Fibroblast of lung (primary cell): Measurements from ENCODE around the gene TRRAP. TPM values are rescaled to one million over a fixed set of nuclear protein-coding genes. Genes with fewer than 3 reads are reported as not detected.

ENCODE experiments used
- DNase-seq, 2 donors: peaks; one replicate each; pipeline versions ENCODE4 v3.0.0 to v3.0.0-alpha.2; 2010; ENCODE audit warnings: low read depth in 2 of 2
- H2AFZ ChIP-seq: 2 replicates; pipeline ENCODE4 v1.5.1; 2012; ENCODE audit warnings: low read length, control low read depth, inconsistent platforms
- H3K27ac ChIP-seq: 2 replicates; pipeline ENCODE4 v1.5.1; 2011; ENCODE audit warnings: low read length, control low read depth; ENCODE audit not compliant: insufficient read depth
- H3K27me3 ChIP-seq: 2 replicates; pipeline ENCODE4 v1.5.1; 2011; ENCODE audit warnings: mild to moderate bottlenecking, low read length; ENCODE audit not compliant: control insufficient read depth, insufficient read depth
- H3K36me3 ChIP-seq: 2 replicates; pipeline ENCODE4 v1.5.1; 2011; ENCODE audit warnings: low read length; ENCODE audit not compliant: control insufficient read depth, insufficient read depth
- H3K4me1 ChIP-seq: 2 replicates; pipeline ENCODE4 v1.5.1; 2011; ENCODE audit warnings: low read length; ENCODE audit not compliant: control insufficient read depth, insufficient read depth; ENCODE audit errors: extremely low read depth
- H3K4me2 ChIP-seq: 2 replicates; pipeline ENCODE4 v1.5.1; 2011; ENCODE audit warnings: low read length, control low read depth; ENCODE audit not compliant: insufficient read depth; ENCODE audit errors: extremely low read depth
- H3K4me3 ChIP-seq, 4 experiments: fragments of 200-600 bp in 1 of 4; sonication (generic) in 1 of 4; replicated peaks in 1 of 4; 2 replicates each; pipeline ENCODE4 v1.5.1; 2011 to 2016; ENCODE audit warnings: low read length in 4 of 4, low read depth in 3 of 4, mild to moderate bottlenecking in 3 of 4, control low read depth in 2 of 4, inconsistent platforms in 1 of 4, mixed read lengths in 1 of 4; ENCODE audit not compliant: insufficient read depth in 1 of 4; ENCODE audit errors: control extremely low read depth in 1 of 4
- H3K79me2 ChIP-seq: 2 replicates; pipeline ENCODE4 v1.5.1; 2012; ENCODE audit warnings: mild to moderate bottlenecking, low read length, inconsistent platforms; ENCODE audit not compliant: control insufficient read depth, insufficient read depth
- H3K9ac ChIP-seq: 2 replicates; pipeline ENCODE4 v1.5.1; 2011; ENCODE audit warnings: mild to moderate bottlenecking, low read length, control low read depth; ENCODE audit not compliant: insufficient read depth
- H3K9me3 ChIP-seq: 2 replicates; pipeline ENCODE4 v1.5.1; 2012; ENCODE audit warnings: low read depth, low read length; ENCODE audit not compliant: control insufficient read depth, insufficient read depth
- H4K20me1 ChIP-seq: 2 replicates; pipeline ENCODE4 v1.5.1; 2011; ENCODE audit warnings: low read length; ENCODE audit not compliant: control insufficient read depth, insufficient read depth; ENCODE audit errors: extremely low read depth
- EZH2 ChIP-seq: IDR thresholded peaks from 2 replicates; pipeline ENCODE4 v1.5.1; 2012; ENCODE audit warnings: low read length, control low read depth, mild to moderate bottlenecking; ENCODE audit errors: missing control alignments
- polyA plus RNA-seq, 2 donors: library from polyadenylated mRNA; depleted of rRNA in 1 of 2; stranded (reverse) in 1 of 2; unstranded in 1 of 2; fragments of >200 nt; gene quantifications; 2 replicates each; pipeline ENCODE4 v1.2.1, GENCODE V29; 2011 to 2012; ENCODE audit warnings: missing spikeins in 1 of 2
- total RNA-seq: library from RNA; depleted of rRNA; stranded (reverse); fragments of >200 nt; gene quantifications from 2 replicates; pipeline ENCODE4 v1.2.1, GENCODE V29; 2014
- TF ChIP-seq, protein P1 (sequence below), 2 donors: IDR thresholded peaks in 1 of 2; conservative IDR thresholded peaks in 1 of 2; 1 replicate in 1 of 2; 2 replicates in 1 of 2; pipeline ENCODE4 v1.5.1; 2011 to 2012; ENCODE audit warnings: low read length in 2 of 2, control low read depth in 1 of 2, inconsistent platforms in 1 of 2, low read depth in 1 of 2, mild to moderate bottlenecking in 1 of 2

Gene TRRAP
- total and polyA plus RNA-seq, 2 donors (not counting 1 experiment from before 2014, with no cell fraction given): 11.3 to 20.6 TPM

DNA sequence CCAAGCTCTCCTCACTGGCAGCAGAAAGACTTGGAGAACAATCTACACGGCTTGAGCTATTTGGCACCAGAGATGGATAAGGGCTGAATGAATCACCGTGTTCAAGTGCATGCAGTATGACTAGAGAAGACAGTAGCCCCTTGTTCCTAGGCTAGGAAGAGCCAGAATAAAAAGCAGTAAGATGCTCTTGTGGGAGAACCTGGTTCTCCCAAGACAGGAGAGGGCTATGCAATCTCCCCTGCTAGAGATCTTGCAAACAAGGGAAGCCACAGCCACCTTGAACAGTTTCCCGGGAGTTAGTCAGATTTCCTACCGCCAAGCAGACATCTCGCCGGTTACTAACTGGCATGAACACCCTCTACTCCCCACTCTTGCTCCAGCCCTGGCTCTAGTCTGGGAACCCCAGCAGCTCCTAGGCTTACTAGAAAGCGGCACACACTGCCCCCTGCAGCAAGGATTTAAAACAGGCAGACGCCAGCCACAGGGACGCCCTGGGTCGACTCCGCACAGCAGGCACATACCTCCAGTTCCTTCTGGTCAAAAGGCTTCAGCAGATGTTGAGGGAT is 158.3 kb downstream of the TRRAP start:
- Histone ChIP-seq H3K9ac (no peak overlapping the region), H3K79me2 (no peaks in the 10 kb centered on the region), H3K4me1 (peaks cover 9% of the 10 kb centered on the region), H3K27me3 (no peaks in the 10 kb centered on the region), H2AFZ (no peak overlapping the region), H3K36me3 (peaks cover 45% of the 10 kb centered on the region), H3K4me3 (no peak overlapping the region), H3K9me3 (no peaks in the 10 kb centered on the region), H4K20me1 (no peaks in the 10 kb centered on the region), H3K4me2 (no peak overlapping the region), H3K27ac (no peak overlapping the region)
- no peak for TF ChIP-seq EZH2
- TF ChIP-seq, protein P1, sequence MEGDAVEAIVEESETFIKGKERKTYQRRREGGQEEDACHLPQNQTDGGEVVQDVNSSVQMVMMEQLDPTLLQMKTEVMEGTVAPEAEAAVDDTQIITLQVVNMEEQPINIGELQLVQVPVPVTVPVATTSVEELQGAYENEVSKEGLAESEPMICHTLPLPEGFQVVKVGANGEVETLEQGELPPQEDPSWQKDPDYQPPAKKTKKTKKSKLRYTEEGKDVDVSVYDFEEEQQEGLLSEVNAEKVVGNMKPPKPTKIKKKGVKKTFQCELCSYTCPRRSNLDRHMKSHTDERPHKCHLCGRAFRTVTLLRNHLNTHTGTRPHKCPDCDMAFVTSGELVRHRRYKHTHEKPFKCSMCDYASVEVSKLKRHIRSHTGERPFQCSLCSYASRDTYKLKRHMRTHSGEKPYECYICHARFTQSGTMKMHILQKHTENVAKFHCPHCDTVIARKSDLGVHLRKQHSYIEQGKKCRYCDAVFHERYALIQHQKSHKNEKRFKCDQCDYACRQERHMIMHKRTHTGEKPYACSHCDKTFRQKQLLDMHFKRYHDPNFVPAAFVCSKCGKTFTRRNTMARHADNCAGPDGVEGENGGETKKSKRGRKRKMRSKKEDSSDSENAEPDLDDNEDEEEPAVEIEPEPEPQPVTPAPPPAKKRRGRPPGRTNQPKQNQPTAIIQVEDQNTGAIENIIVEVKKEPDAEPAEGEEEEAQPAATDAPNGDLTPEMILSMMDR (conservative IDR thresholded peaks at IDR 0.05 in 1 of 2, IDR thresholded peaks at IDR 0.05 in 1 of 2; ENCODE audit: low read depth in 1 of 2, low read length in 2 of 2): peak; percentile 25 to 36
- DNase-seq: peak; percentile 19 to 92

DNA sequence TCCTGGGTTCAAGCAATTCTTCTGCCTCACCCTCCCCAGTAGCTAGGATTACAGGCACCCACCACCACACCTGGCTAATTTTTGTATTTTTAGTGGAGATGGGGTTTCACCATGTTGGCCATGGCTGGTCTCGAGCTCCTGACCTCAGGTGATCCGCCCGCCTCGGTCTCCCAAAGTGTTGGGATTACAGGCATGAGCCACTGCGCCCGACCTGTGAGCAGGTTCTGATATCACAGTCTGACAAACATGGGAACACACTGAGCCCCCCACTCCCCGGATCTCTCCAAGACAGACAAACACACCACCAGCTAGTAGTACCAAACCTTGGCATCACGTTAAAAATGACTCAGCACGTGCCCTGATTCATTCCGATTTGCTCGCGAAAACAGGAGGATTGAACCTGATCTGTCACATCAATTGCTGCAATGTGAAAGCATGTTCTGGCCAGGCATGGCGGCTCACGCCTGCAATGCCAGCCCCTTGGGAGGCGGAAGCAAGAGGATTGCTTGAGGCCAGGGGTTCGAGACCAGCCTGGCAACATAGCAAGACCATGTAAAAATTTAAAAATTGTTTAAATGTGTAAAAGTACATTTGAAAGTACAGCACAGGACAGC is 159.1 kb downstream of the TRRAP start:
- H3K4me3 ChIP-seq: no peak overlapping the region
- H3K9ac ChIP-seq: no peak overlapping the region
- no peaks in the 10 kb centered on the region for H3K9me3 ChIP-seq
- TF ChIP-seq, protein P1 (conservative IDR thresholded peaks at IDR 0.05 in 1 of 2, IDR thresholded peaks at IDR 0.05 in 1 of 2; ENCODE audit: low read depth in 1 of 2, low read length in 2 of 2): no peak
- TF ChIP-seq EZH2: no peak
- peak in 1 of 2 donors; percentile 21 for DNase-seq
- H4K20me1 ChIP-seq: no peaks in the 10 kb centered on the region
- peaks cover 46% of the 10 kb centered on the region for H3K36me3 ChIP-seq
- peaks cover 9% of the 10 kb centered on the region for H3K4me1 ChIP-seq
- no peaks in the 10 kb centered on the region for H3K27me3 ChIP-seq
- no peak overlapping the region for H3K4me2 ChIP-seq
- no peak overlapping the region for H2AFZ ChIP-seq
- H3K27ac ChIP-seq: no peak overlapping the region
- no peaks in the 10 kb centered on the region for H3K79me2 ChIP-seq

DNA sequence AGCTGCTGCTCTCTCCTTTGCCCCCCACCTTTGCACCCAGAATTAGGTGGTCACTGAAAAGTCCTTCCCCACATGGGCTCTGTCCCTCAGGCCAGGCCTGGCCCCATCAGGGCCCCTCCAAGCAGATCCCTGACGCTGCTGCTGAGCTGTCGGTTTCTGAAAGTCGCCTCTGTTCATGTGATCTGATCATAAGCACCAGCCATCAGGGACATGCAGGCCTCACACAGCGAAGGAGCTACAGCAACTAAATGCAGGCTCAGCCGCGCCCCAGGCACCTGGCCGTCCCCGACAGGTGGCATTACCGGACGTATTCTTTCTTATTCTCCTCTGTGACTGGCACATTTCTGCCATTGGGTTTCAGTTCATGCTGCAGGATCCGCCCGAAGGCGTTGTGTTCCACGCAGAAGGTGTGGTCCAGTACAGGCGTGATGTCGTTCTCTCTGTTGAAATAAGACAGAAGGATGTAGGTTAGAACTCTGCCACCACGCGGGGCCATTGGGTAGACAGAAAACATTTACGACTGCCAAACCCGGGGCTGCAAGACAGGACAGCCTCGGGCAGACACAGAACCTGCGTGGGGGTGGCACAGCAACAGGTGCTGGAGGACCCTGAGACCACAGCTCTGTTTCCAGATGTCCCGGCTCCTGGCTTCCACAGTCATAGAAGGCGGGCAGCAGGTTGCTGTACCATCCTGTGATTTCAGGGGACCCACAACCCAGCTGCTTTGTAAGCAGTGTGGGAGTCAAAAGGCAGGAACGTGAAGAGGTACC is 159.9 kb downstream of the TRRAP start:
- no peak overlapping the region for H3K4me3 ChIP-seq
- no peaks in the 10 kb centered on the region for H3K79me2 ChIP-seq
- H3K27ac ChIP-seq: no peak overlapping the region
- H3K27me3 ChIP-seq: no peaks in the 10 kb centered on the region
- no peaks in the 10 kb centered on the region for H3K9me3 ChIP-seq
- no peak overlapping the region for H3K4me2 ChIP-seq
- peaks cover 43% of the 10 kb centered on the region for H3K36me3 ChIP-seq
- H3K9ac ChIP-seq: no peak overlapping the region
- no peaks in the 10 kb centered on the region for H4K20me1 ChIP-seq
- peaks cover 9% of the 10 kb centered on the region for H3K4me1 ChIP-seq
- no peak overlapping the region for H2AFZ ChIP-seq
- no peak for DNase-seq
- TF ChIP-seq, protein P1 (conservative IDR thresholded peaks at IDR 0.05 in 1 of 2, IDR thresholded peaks at IDR 0.05 in 1 of 2; ENCODE audit: low read depth in 1 of 2, low read length in 2 of 2): no peak
- no peak for TF ChIP-seq EZH2
